Heart left ventricle (tissue), 13 donors: ENCODE data around the gene OR1N2.

Source experiments
- CTCF ChIP-seq, 12 donors: fragments of 200-600 bp; sonication (generic) in 4 of 12; IDR thresholded peaks; one replicate each; pipeline versions ENCODE4 v1.5.0 to v1.8.0; 2018 to 2022; ENCODE audit warnings: antibody characterized with exemption in 12 of 12, mild to moderate bottlenecking in 5 of 12
- POLR2A ChIP-seq, 2 donors: fragments of 450-650 bp; IDR thresholded peaks; one replicate each; pipeline ENCODE4 v1.6.1; 2017; ENCODE audit warnings: antibody characterized with exemption in 2 of 2, mild to moderate bottlenecking in 2 of 2, moderate library complexity in 2 of 2
- donor health status: ischemic (EF 13 %, LVEDD 7.1; RV severe dilation, severe dysfunction).
- donor health status: DM: no; HTN: yes; CAD: no.
- donor health status: DM: no; HTN: no; CAD: no.
- donor health status: ischemic (EF 25% LVEDD 6.9; RV normal size, moderate dysfunction).
- donor health status: ischemic (EF 25% LVEDD 5.7; RV mildly dilated, moderate dysfunction).
- donor health status: ischemic (EF 35%, LVEDD 5.7; RV mildly dilated, moderate dysfunction).
- donor health status: nonischemic (EF 11% LVEDD 7.7; RV severe dilation, severe dysfunction).
- donor health status: DM: yes; HTN: yes; CAD: no.
- donor health status: PGD.
- donor health status: ischemic (EF 29% LVEDD 5.4; RV normal size, mild dysfunction).
- donor health status: nonischemic (EF 23%, LVEDD 6.1; RV moderate dilation, normal function).

- TF ChIP-seq POLR2A (IDR thresholded peaks at IDR 0.05) (no peak), CTCF (IDR thresholded peaks at IDR 0.05) (no peak)
Measured at GRCh38 chr9:122526602-122527001, 26.3 kb upstream of the OR1N2 start.
